ENCODE data around the gene NFKBIE. TPM values are rescaled to one million over a fixed set of nuclear protein-coding genes. Genes with fewer than 3 reads are reported as not detected.
"Not testable (repeated sequence)": the region's sequence is repeated elsewhere in the genome, so short reads cannot be mapped to it uniquely, and the experiment has no call there.

The NFKBIE gene
- total RNA-seq, 2 donors from 2014 or later, result 20.8 to 34.4 TPM

GRCh38 chr6:44234101-44235025 is 31.0 kb downstream of the NFKBIE start:
- no peak overlapping the region for H3K4me3 ChIP-seq
- no peaks in the 10 kb centered on the region for H3K27me3 ChIP-seq (replicated peaks; ENCODE audit: insufficient read depth)
- intact Hi-C loops (cut with DNase I), result loop anchor here (1.0 to 5.0 kb wide), 2 partner anchors 61 to 137 kb away; no protein-coding TSS in a partner anchor
- H3K4me1 ChIP-seq (replicated peaks), result peaks cover 15% of the 10 kb centered on the region
- H3K9me3 ChIP-seq, result no peaks in the 10 kb centered on the region
- peak; percentile 63 for DNase-seq (ENCODE audit: low spot score)
- H3K27ac ChIP-seq, result peak overlapping the region; percentile 69 to 80
- 9% methylated on average over 5 of the region's 5 CpGs for WGBS
- no peaks in the 10 kb centered on the region for H3K36me3 ChIP-seq
- TF ChIP-seq POLR2A (IDR thresholded peaks at IDR 0.05) (no peak), POLR2AphosphoS5 (IDR thresholded peaks at IDR 0.05) (peak; percentile 61), CTCF (IDR thresholded peaks at IDR 0.05) (peak; percentile 41 to 90 (median 64))

DNA sequence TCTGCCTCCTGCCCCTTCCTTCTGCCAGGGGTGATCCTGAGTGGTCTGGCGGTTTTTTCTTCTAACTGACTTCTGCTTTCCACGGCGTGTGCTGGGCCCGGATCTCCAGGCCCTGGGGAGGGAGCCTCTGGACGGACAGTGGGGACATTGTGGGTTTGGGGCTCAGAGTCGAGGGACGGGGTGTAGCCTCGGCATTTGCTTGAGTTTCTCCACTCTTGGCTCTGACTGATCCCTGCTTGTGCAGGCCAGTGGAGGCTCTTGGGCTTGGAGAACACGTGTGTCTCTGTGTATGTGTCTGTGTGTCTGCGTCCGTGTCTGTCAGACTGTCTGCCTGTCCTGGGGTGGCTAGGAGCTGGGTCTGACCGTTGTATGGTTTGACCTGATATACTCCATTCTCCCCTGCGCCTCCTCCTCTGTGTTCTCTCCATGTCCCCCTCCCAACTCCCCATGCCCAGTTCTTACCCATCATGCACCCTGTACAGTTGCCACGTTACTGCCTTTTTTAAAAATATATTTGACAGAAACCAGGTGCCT is 31.7 kb downstream of the NFKBIE start:
- Histone ChIP-seq H3K9me3 (no peaks in the 10 kb centered on the region), H3K4me3 (no peak overlapping the region), H3K36me3 (no peaks in the 10 kb centered on the region), H3K27ac (peak overlapping the region; percentile 69 to 80), H3K27me3 (replicated peaks; ENCODE audit: insufficient read depth) (no peaks in the 10 kb centered on the region), H3K4me1 (replicated peaks) (peaks cover 15% of the 10 kb centered on the region)
- no peak for TF ChIP-seq CTCF (IDR thresholded peaks at IDR 0.05)
- TF ChIP-seq POLR2AphosphoS5 (IDR thresholded peaks at IDR 0.05), result no peak
- no peak for TF ChIP-seq POLR2A (IDR thresholded peaks at IDR 0.05)
- DNase-seq (ENCODE audit: low spot score), result no peak
- intact Hi-C loops (cut with DNase I), result loop anchor here (1.0 to 5.0 kb wide), 2 partner anchors 60 to 136 kb away; no protein-coding TSS in a partner anchor
- WGBS, result 35% methylated on average over 14 of the region's 14 CpGs

GRCh38 chr6:44232676-44233566 is 32.4 kb downstream of the NFKBIE start:
- WGBS, result 86% methylated on average over 16 of the region's 16 CpGs
- intact Hi-C loops (cut with DNase I), result loop anchor here (5.0 kb wide), 1 partner anchor 136 kb away; no protein-coding TSS in a partner anchor

DNA sequence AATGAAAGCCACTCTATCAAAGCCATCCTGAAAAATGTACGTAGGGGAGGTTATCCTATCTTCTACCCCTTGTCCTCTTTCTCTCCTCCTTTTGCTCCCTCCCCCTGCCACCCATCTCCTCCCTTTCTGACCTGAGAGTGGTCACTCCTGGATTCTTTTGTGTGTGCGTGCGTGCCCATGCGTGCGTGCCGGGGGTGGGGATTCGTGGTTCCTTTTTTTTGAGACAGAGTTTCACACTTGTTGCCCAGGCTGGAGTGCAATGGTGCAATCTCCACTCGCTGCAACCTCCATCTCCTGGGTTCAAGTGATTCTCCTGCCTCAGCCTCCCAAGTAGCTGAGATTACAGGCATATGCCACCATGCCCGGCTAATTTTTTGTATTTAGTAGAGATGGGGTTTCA is 33.9 kb downstream of the NFKBIE start:
- not testable (repeated sequence) for DNase-seq (ENCODE audit: low spot score); H3K4me3 ChIP-seq; H3K36me3 ChIP-seq; H3K27ac ChIP-seq; H3K27me3 ChIP-seq (replicated peaks; ENCODE audit: insufficient read depth); H3K9me3 ChIP-seq
- intact Hi-C loops (cut with DNase I), result loop anchor here (5.0 kb wide), 1 partner anchor 134 kb away; no protein-coding TSS in a partner anchor
- 90% methylated on average over 9 of the region's 9 CpGs for WGBS
- peaks cover 10% of the 10 kb centered on the region for H3K4me1 ChIP-seq (replicated peaks)

More at GRCh38 chr6:44232676-44233566, 32.4 kb downstream of the NFKBIE start:
- no peak for DNase-seq (ENCODE audit: low spot score)
- Histone ChIP-seq H3K27me3 (replicated peaks; ENCODE audit: insufficient read depth) (no peaks in the 10 kb centered on the region), H3K9me3 (no peaks in the 10 kb centered on the region), H3K27ac (peak overlapping the region; percentile 69 to 80), H3K36me3 (no peaks in the 10 kb centered on the region), H3K4me3 (no peak overlapping the region), H3K4me1 (replicated peaks) (peaks cover 15% of the 10 kb centered on the region)
- no peak for TF ChIP-seq POLR2AphosphoS5 (IDR thresholded peaks at IDR 0.05)
- no peak for TF ChIP-seq POLR2A (IDR thresholded peaks at IDR 0.05)
- no peak for TF ChIP-seq CTCF (IDR thresholded peaks at IDR 0.05)
